Fibroblast of the conjunctiva (primary cell): ENCODE measurements around the gene DDX6.
"Not testable (repeated sequence)": the region's sequence is repeated elsewhere in the genome, so short reads cannot be mapped to it uniquely, and the experiment has no call there.

Experiments used
- DNase-seq: peaks from one replicate; pipeline ENCODE4 v3.0.0-alpha.2; 2010; ENCODE audit warnings: low read depth

Gene DDX6

GRCh38 chr11:118790357-118791110, 430 bp downstream of the DDX6 start:
- DNase-seq, result peak; percentile 48

- no peak for DNase-seq
These were observed 1.2 kb downstream of the DDX6 start for GRCh38 chr11:118789501-118790356.

GRCh38 chr11:118786657-118787056, 4.3 kb downstream of the DDX6 start:
- DNase-seq, result no peak

GRCh38 chr11:118785362-118785761, 5.6 kb downstream of the DDX6 start:
- no peak for DNase-seq

GRCh38 chr11:118783724-118784495, 7.1 kb downstream of the DDX6 start:
- DNase-seq, result no peak

GRCh38 chr11:118783324-118783723, 7.6 kb downstream of the DDX6 start:
- not testable (repeated sequence) for DNase-seq

GRCh38 chr11:118778898-118779297, 12.1 kb downstream of the DDX6 start:
- no peak for DNase-seq

- DNase-seq, result no peak
These were observed 16.9 kb downstream of the DDX6 start for GRCh38 chr11:118774032-118774431.

- DNase-seq, result no peak
These were observed 19.2 kb downstream of the DDX6 start for GRCh38 chr11:118771547-118772288.

- DNase-seq, result no peak
These were observed 22.3 kb downstream of the DDX6 start for GRCh38 chr11:118768690-118769089.

GRCh38 chr11:118766035-118766434, 24.9 kb downstream of the DDX6 start:
- no peak for DNase-seq

- not testable (repeated sequence) for DNase-seq
These were observed 25.8 kb downstream of the DDX6 start for GRCh38 chr11:118765095-118765691.

GRCh38 chr11:118763041-118763440, 27.9 kb downstream of the DDX6 start:
- peak; percentile 32 for DNase-seq

- DNase-seq, result not testable (repeated sequence)
These were observed 29.0 kb downstream of the DDX6 start for GRCh38 chr11:118761981-118762380.

- no peak for DNase-seq
These were observed 33.0 kb downstream of the DDX6 start for GRCh38 chr11:118757876-118758399.

- no peak for DNase-seq
These were observed 38.3 kb downstream of the DDX6 start for GRCh38 chr11:118752654-118753053.

- DNase-seq, result no peak
These were observed 41.5 kb downstream of the DDX6 start for GRCh38 chr11:118749429-118749828.

GRCh38 chr11:118748056-118748455, 42.9 kb downstream of the DDX6 start:
- no peak for DNase-seq

- DNase-seq, result no peak
These were observed 43.9 kb downstream of the DDX6 start for GRCh38 chr11:118746988-118747585.

- peak; percentile 29 for DNase-seq
These were observed 46.9 kb downstream of the DDX6 start for GRCh38 chr11:118744046-118744445.

GRCh38 chr11:118742304-118742703, 48.7 kb downstream of the DDX6 start:
- DNase-seq, result no peak
